ES-I3 (cell line): ENCODE measurements around the gene ARL5B.

ENCODE experiments used
- H3K36me3 ChIP-seq: 2 replicates; pipeline ENCODE4 v1.6.1; 2013; ENCODE audit warnings: mild to moderate bottlenecking, low read length, control low read depth, moderate library complexity; ENCODE audit not compliant: insufficient read depth
- H3K4me1 ChIP-seq: 2 replicates; pipeline ENCODE4 v1.6.1; 2013; ENCODE audit warnings: mild to moderate bottlenecking, control low read depth, low read length; ENCODE audit not compliant: insufficient read depth
- H3K9ac ChIP-seq: 2 replicates; pipeline ENCODE4 v1.6.1; 2013; ENCODE audit warnings: low read depth, mild to moderate bottlenecking, low read length, moderate library complexity
- H3K9me3 ChIP-seq: 2 replicates; pipeline ENCODE4 v1.6.1; 2013; ENCODE audit warnings: mild to moderate bottlenecking, low read length, moderate library complexity; ENCODE audit not compliant: control insufficient read depth, insufficient read depth

Gene ARL5B

GRCh38 chr10:18647945-18648344, 11.3 kb upstream of the ARL5B start:
- H3K9me3 ChIP-seq, result no peaks in the 10 kb centered on the region
- no peaks in the 10 kb centered on the region for H3K4me1 ChIP-seq
- no peak overlapping the region for H3K9ac ChIP-seq
- H3K36me3 ChIP-seq, result peaks cover 2% of the 10 kb centered on the region; the same call in 1 of the 2 replicates

GRCh38 chr10:18649364-18649959, 9.8 kb upstream of the ARL5B start:
- peak overlapping the region; percentile 90 for H3K9ac ChIP-seq
- no peaks in the 10 kb centered on the region for H3K4me1 ChIP-seq
- H3K9me3 ChIP-seq, result no peaks in the 10 kb centered on the region
- H3K36me3 ChIP-seq, result peaks cover 2% of the 10 kb centered on the region; the same call in 1 of the 2 replicates

GRCh38 chr10:18650404-18650997, 8.7 kb upstream of the ARL5B start:
- Histone ChIP-seq H3K4me1 (no peaks in the 10 kb centered on the region), H3K9me3 (no peaks in the 10 kb centered on the region), H3K9ac (peak overlapping the region; percentile 90), H3K36me3 (peaks cover 2% of the 10 kb centered on the region; the same call in 1 of the 2 replicates)

- H3K4me1 ChIP-seq, result no peaks in the 10 kb centered on the region
- H3K36me3 ChIP-seq, result peaks cover 2% of the 10 kb centered on the region; the same call in 1 of the 2 replicates
- peak within 1 kb of the TSS; percentile 90 for H3K9ac ChIP-seq
- no peaks in the 10 kb centered on the region for H3K9me3 ChIP-seq
Measured at GRCh38 chr10:18651324-18652007, 7.8 kb upstream of the ARL5B start, which contains the start of gene NSUN6. NSUN6 (minus strand) TSS chr10:18651587; CDS start chr10:18651203, 384 bp downstream.

GRCh38 chr10:18653112-18653511, 6.1 kb upstream of the ARL5B start:
- H3K9ac ChIP-seq, result no peak overlapping the region
- H3K9me3 ChIP-seq, result no peaks in the 10 kb centered on the region
- no peaks in the 10 kb centered on the region for H3K4me1 ChIP-seq

GRCh38 chr10:18656724-18657123, 2.5 kb upstream of the ARL5B start:
- no peak overlapping the region for H3K9ac ChIP-seq
- no peaks in the 10 kb centered on the region for H3K9me3 ChIP-seq
- peaks cover 5% of the 10 kb centered on the region; the same call in 1 of the 2 replicates for H3K4me1 ChIP-seq
- no peaks in the 10 kb centered on the region for H3K36me3 ChIP-seq

More at GRCh38 chr10:18653112-18653511, 6.1 kb upstream of the ARL5B start:
- no peaks in the 10 kb centered on the region for H3K36me3 ChIP-seq

GRCh38 chr10:18658271-18659124, 733 bp upstream of the ARL5B start:
- H3K9ac ChIP-seq, result peak overlapping the region; percentile 77
- no peaks in the 10 kb centered on the region for H3K36me3 ChIP-seq
- H3K9me3 ChIP-seq, result no peaks in the 10 kb centered on the region
- peaks cover 8% of the 10 kb centered on the region; the same call in 1 of the 2 replicates for H3K4me1 ChIP-seq

- peaks cover 8% of the 10 kb centered on the region; the same call in 1 of the 2 replicates for H3K4me1 ChIP-seq
- peak overlapping the region; percentile 77 for H3K9ac ChIP-seq
- H3K9me3 ChIP-seq, result no peaks in the 10 kb centered on the region
- H3K36me3 ChIP-seq, result no peaks in the 10 kb centered on the region
Measured at GRCh38 chr10:18659819-18660535, 746 bp downstream of the ARL5B start.

GRCh38 chr10:18660816-18661431, 1.7 kb downstream of the ARL5B start:
- Histone ChIP-seq H3K9me3 (no peaks in the 10 kb centered on the region), H3K36me3 (no peaks in the 10 kb centered on the region), H3K9ac (peak overlapping the region; percentile 13; the same call in 1 of the 2 replicates), H3K4me1 (peaks cover 14% of the 10 kb centered on the region; the same call in 1 of the 2 replicates)

- Histone ChIP-seq H3K9me3 (no peaks in the 10 kb centered on the region), H3K4me1 (peaks cover 25% of the 10 kb centered on the region; the same call in 1 of the 2 replicates), H3K9ac (no peak overlapping the region), H3K36me3 (peaks cover 5% of the 10 kb centered on the region; the same call in 1 of the 2 replicates)
Measured at GRCh38 chr10:18664841-18665478, 5.7 kb downstream of the ARL5B start.

GRCh38 chr10:18665815-18666558, 6.8 kb downstream of the ARL5B start:
- Histone ChIP-seq H3K9me3 (no peaks in the 10 kb centered on the region), H3K4me1 (peaks cover 24% of the 10 kb centered on the region; the same call in 1 of the 2 replicates), H3K9ac (no peak overlapping the region), H3K36me3 (peaks cover 5% of the 10 kb centered on the region; the same call in 1 of the 2 replicates)

GRCh38 chr10:18666810-18667209, 7.6 kb downstream of the ARL5B start:
- peaks cover 5% of the 10 kb centered on the region; the same call in 1 of the 2 replicates for H3K36me3 ChIP-seq
- H3K9me3 ChIP-seq, result no peaks in the 10 kb centered on the region
- H3K9ac ChIP-seq, result no peak overlapping the region
- H3K4me1 ChIP-seq, result peaks cover 20% of the 10 kb centered on the region; the same call in 1 of the 2 replicates
